SK-N-MC (cell line): ENCODE results near the gene RIMBP2.

Experiments used
- EZH2 ChIP-seq: fragments of 200-600 bp; sonication (generic); IDR thresholded peaks from one replicate; pipeline ENCODE4 v1.6.1; 2017; ENCODE audit warnings: antibody characterized with exemption
- FOXP2 ChIP-seq: optimal IDR thresholded peaks from 2 replicates; pipeline ENCODE3; 2011; ENCODE audit warnings: mild to moderate bottlenecking, moderate library complexity; ENCODE audit not compliant: insufficient read depth; ENCODE audit errors: extremely low read length, control extremely low read depth
- POLR2AphosphoS5 ChIP-seq: IDR thresholded peaks from 2 replicates; pipeline ENCODE4 v1.6.1; 2012; ENCODE audit warnings: mild to moderate bottlenecking, low read depth, low read length, borderline replicate concordance

DNA sequence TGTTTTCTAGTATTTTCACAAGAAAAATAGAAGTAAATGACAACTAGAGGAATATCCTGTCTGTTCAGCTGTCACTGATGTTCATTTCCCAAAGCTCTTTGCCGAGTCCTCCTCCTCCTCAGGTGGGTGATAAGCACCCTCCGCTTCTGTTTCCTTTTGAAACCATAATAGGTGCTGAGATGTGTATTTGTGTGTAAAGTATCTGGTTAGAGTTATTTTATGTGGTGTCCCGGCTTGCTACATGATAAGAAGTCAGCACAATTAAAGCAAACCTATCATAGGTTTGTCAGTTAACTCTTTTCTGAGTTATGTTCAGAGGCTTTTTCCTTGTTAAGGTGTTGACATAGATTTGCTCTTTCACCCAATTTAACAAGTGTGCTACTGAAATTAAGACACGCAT is 296.0 kb downstream of the RIMBP2 start:
- TF ChIP-seq EZH2: no peak
- TF ChIP-seq FOXP2: no peak
- no peak for TF ChIP-seq POLR2AphosphoS5
